IPS-20b (cell line): ENCODE results near the gene SNRNP200.
A peak's percentile ranks its signal among the peaks of the same experiment; 100 is the strongest.
"Not testable (repeated sequence)": the region's sequence is repeated elsewhere in the genome, so short reads cannot be mapped to it uniquely, and the experiment has no call there.

Experiments used
- H3K27ac ChIP-seq: one replicate; pipeline ENCODE4 v1.5.1; 2013; ENCODE audit warnings: low read length
- H3K27me3 ChIP-seq: 2 replicates; pipeline ENCODE4 v1.6.1; 2013; ENCODE audit warnings: mild to moderate bottlenecking, low read length, inconsistent platforms; ENCODE audit not compliant: insufficient read depth
- H3K36me3 ChIP-seq: 2 replicates; pipeline ENCODE4 v1.6.1; 2013; ENCODE audit warnings: low read depth, mild to moderate bottlenecking, inconsistent platforms, low read length, moderate library complexity; ENCODE audit not compliant: insufficient read depth
- H3K4me1 ChIP-seq: 2 replicates; pipeline ENCODE4 v1.6.1; 2013; ENCODE audit warnings: mild to moderate bottlenecking, control low read depth, inconsistent platforms, low read length, moderate library complexity; ENCODE audit not compliant: insufficient read depth
- H3K4me3 ChIP-seq: 2 replicates; pipeline ENCODE4 v1.5.1; 2013; ENCODE audit warnings: mild to moderate bottlenecking, low read length, inconsistent platforms
- H3K9ac ChIP-seq: 2 replicates; pipeline ENCODE4 v1.6.1; 2013; ENCODE audit warnings: low read depth, mild to moderate bottlenecking, inconsistent platforms, low read length, moderate library complexity
- H3K9me3 ChIP-seq: 2 replicates; pipeline ENCODE4 v1.6.1; 2013; ENCODE audit warnings: mild to moderate bottlenecking, low read depth, low read length, inconsistent platforms; ENCODE audit not compliant: insufficient read depth

The SNRNP200 gene

GRCh38 chr2:96304606-96305005, 740 bp downstream of the SNRNP200 start:
- Histone ChIP-seq H3K4me1 (peaks cover 11% of the 10 kb centered on the region), H3K27me3 (no peaks in the 10 kb centered on the region), H3K9ac (peak overlapping the region; percentile 98), H3K9me3 (no peaks in the 10 kb centered on the region), H3K4me3 (peak overlapping the region; percentile 99), H3K27ac (no peak overlapping the region), H3K36me3 (peaks cover 50% of the 10 kb centered on the region)

GRCh38 chr2:96301865-96302264, 3.5 kb downstream of the SNRNP200 start:
- Histone ChIP-seq H3K27ac (no peak overlapping the region), H3K36me3 (peaks cover 77% of the 10 kb centered on the region), H3K9me3 (no peaks in the 10 kb centered on the region), H3K27me3 (no peaks in the 10 kb centered on the region), H3K4me1 (peaks cover 11% of the 10 kb centered on the region), H3K9ac (no peak overlapping the region), H3K4me3 (no peak overlapping the region)

GRCh38 chr2:96296925-96297324, 8.4 kb downstream of the SNRNP200 start:
- peaks cover 100% of the 10 kb centered on the region for H3K36me3 ChIP-seq
- H3K9me3 ChIP-seq: no peaks in the 10 kb centered on the region
- H3K4me1 ChIP-seq: no peaks in the 10 kb centered on the region
- H3K4me3 ChIP-seq: no peak overlapping the region
- no peak overlapping the region for H3K9ac ChIP-seq
- H3K27me3 ChIP-seq: no peaks in the 10 kb centered on the region
- H3K27ac ChIP-seq: no peak overlapping the region

- not testable (repeated sequence) for H3K27me3 ChIP-seq, H3K27ac ChIP-seq, H3K4me1 ChIP-seq, H3K9ac ChIP-seq, H3K4me3 ChIP-seq, H3K9me3 ChIP-seq
- peaks cover 100% of the 10 kb centered on the region for H3K36me3 ChIP-seq
Measured at GRCh38 chr2:96294271-96294670, 11.1 kb downstream of the SNRNP200 start.

GRCh38 chr2:96291751-96292150, 13.6 kb downstream of the SNRNP200 start:
- no peak overlapping the region for H3K4me3 ChIP-seq
- H3K4me1 ChIP-seq: no peaks in the 10 kb centered on the region
- no peak overlapping the region for H3K9ac ChIP-seq
- H3K36me3 ChIP-seq: peaks cover 100% of the 10 kb centered on the region
- H3K9me3 ChIP-seq: no peaks in the 10 kb centered on the region
- no peaks in the 10 kb centered on the region for H3K27me3 ChIP-seq
- H3K27ac ChIP-seq: no peak overlapping the region

GRCh38 chr2:96287273-96287856, 18.0 kb downstream of the SNRNP200 start:
- Histone ChIP-seq H3K9me3 (no peaks in the 10 kb centered on the region), H3K4me3 (no peak overlapping the region), H3K27me3 (no peaks in the 10 kb centered on the region), H3K27ac (no peak overlapping the region), H3K9ac (no peak overlapping the region), H3K36me3 (peaks cover 100% of the 10 kb centered on the region), H3K4me1 (no peaks in the 10 kb centered on the region)

- Histone ChIP-seq H3K36me3 (peaks cover 97% of the 10 kb centered on the region), H3K9ac (no peak overlapping the region), H3K9me3 (no peaks in the 10 kb centered on the region), H3K4me3 (no peak overlapping the region), H3K27me3 (no peaks in the 10 kb centered on the region), H3K4me1 (no peaks in the 10 kb centered on the region), H3K27ac (no peak overlapping the region)
Measured at GRCh38 chr2:96276787-96277499, 28.4 kb downstream of the SNRNP200 start.

- no peak overlapping the region for H3K4me3 ChIP-seq
- peaks cover 86% of the 10 kb centered on the region for H3K36me3 ChIP-seq
- H3K9ac ChIP-seq: no peak overlapping the region
- no peak overlapping the region for H3K27ac ChIP-seq
- H3K27me3 ChIP-seq: no peaks in the 10 kb centered on the region
- H3K4me1 ChIP-seq: no peaks in the 10 kb centered on the region
- H3K9me3 ChIP-seq: no peaks in the 10 kb centered on the region
Measured at GRCh38 chr2:96274355-96275056, 30.8 kb downstream of the SNRNP200 start.

GRCh38 chr2:96273763-96274162, 31.6 kb downstream of the SNRNP200 start:
- Histone ChIP-seq H3K9ac (no peak overlapping the region), H3K27me3 (no peaks in the 10 kb centered on the region), H3K27ac (no peak overlapping the region), H3K4me1 (no peaks in the 10 kb centered on the region), H3K36me3 (peaks cover 86% of the 10 kb centered on the region), H3K9me3 (no peaks in the 10 kb centered on the region), H3K4me3 (no peak overlapping the region)

GRCh38 chr2:96271995-96272394, 33.4 kb downstream of the SNRNP200 start:
- peaks cover 81% of the 10 kb centered on the region for H3K36me3 ChIP-seq
- no peak overlapping the region for H3K9ac ChIP-seq
- H3K27ac ChIP-seq: no peak overlapping the region
- no peaks in the 10 kb centered on the region for H3K9me3 ChIP-seq
- H3K27me3 ChIP-seq: no peaks in the 10 kb centered on the region
- no peak overlapping the region for H3K4me3 ChIP-seq
- H3K4me1 ChIP-seq: no peaks in the 10 kb centered on the region

GRCh38 chr2:96267159-96267971, 38.0 kb downstream of the SNRNP200 start:
- Histone ChIP-seq H3K9ac (0 out of 2 replicates have a peak overlapping the region, but pooled peaks have one; percentile 86), H3K27me3 (no peaks in the 10 kb centered on the region), H3K36me3 (peaks cover 43% of the 10 kb centered on the region), H3K27ac (no peak overlapping the region), H3K4me3 (peak overlapping the region; percentile 96), H3K4me1 (peaks cover 7% of the 10 kb centered on the region), H3K9me3 (no peaks in the 10 kb centered on the region)
